HTR-8/SVneo (cell line): Measurements from ENCODE around the gene PMIS2.
A peak's percentile ranks its signal among the peaks of the same experiment; 100 is the strongest.

ENCODE experiments used
- DNase-seq: peaks from one replicate; pipeline ENCODE4 v3.0.0; 2011; ENCODE audit warnings: low spot score, mixed read lengths; ENCODE audit not compliant: insufficient read length
- FAIRE-seq: peaks from 2 replicates; lab custom pipeline; 2011; peaks lifted over from hg19 to GRCh38; lab: Jason Lieb, UNC

The PMIS2 gene

GRCh38 chr19:35621708-35622107 is 35.7 kb downstream of the PMIS2 start:
- no peak for FAIRE-seq
- DNase-seq: no peak

GRCh38 chr19:35622750-35623149 is 36.8 kb downstream of the PMIS2 start:
- no peak for DNase-seq

GRCh38 chr19:35623327-35624010 is 37.5 kb downstream of the PMIS2 start:
- no peak for FAIRE-seq

More at GRCh38 chr19:35622750-35623149, 36.8 kb downstream of the PMIS2 start:
- no peak for FAIRE-seq

GRCh38 chr19:35628264-35628564 is 42.2 kb downstream of the PMIS2 start:
- DNase-seq: no peak
- FAIRE-seq: no peak

More at GRCh38 chr19:35623327-35624010, 37.5 kb downstream of the PMIS2 start:
- no peak for DNase-seq

- peak; percentile 99 for DNase-seq
- peak; percentile 94 for FAIRE-seq
Observed at GRCh38 chr19:35628565-35629331, 42.8 kb downstream of the PMIS2 start, which contains the start of gene RBM42. Gene RBM42 (plus strand): TSS chr19:35629036. CDS start chr19:35629154, 118 bp downstream.

GRCh38 chr19:35629332-35629633 is 43.3 kb downstream of the PMIS2 start:
- FAIRE-seq: no peak
- no peak for DNase-seq

GRCh38 chr19:35633727-35634440 is 47.9 kb downstream of the PMIS2 start:
- FAIRE-seq (no peak), DNase-seq (no peak)

- no peak for DNase-seq
- FAIRE-seq: no peak
Observed at GRCh38 chr19:35636651-35637050, 50.7 kb downstream of the PMIS2 start.
